Measurements from ENCODE around the gene PHB1.
A peak's percentile ranks its signal among the peaks of the same experiment; 100 is the strongest.
"Not testable (repeated sequence)": the region's sequence is repeated elsewhere in the genome, so short reads cannot be mapped to it uniquely, and the experiment has no call there.

Gene PHB1

DNA sequence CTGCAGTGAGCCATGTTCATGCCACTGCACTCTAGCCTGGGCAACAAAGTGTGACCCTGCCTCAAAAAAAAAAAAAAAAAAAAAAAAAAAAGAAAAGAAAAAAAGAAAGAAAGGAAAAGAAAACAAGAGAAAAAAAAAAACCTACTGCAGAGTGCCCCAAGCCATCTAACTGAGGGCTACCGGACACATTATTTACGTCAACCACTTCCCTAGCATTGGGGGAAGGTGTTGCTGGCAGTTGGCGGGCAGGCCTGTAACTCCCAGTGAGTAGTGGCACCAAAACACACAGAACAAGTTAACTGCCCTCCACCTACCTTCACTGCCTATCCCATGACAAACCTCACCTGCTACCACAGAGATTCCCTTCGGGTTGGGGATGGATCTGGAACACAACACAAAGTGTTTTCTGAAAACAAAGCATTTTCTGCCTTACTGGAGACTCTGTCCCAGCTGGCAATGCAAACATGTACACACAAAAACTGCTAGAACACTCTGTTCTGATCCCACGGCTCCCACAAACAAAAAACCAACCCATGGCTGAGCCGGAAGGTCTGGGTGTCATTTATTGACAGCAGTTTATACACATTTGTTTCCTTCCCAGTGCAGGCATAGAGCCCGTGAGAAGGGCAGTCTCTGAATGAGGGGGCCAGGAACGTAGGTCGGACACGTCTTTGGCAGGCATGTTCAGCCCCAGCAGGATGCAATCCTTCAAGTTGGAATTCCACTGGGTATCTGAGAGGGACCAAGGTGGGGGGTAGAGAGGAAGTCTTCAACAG, 11.0 kb downstream of the PHB1 start:
- no peak for DNase-seq

DNA sequence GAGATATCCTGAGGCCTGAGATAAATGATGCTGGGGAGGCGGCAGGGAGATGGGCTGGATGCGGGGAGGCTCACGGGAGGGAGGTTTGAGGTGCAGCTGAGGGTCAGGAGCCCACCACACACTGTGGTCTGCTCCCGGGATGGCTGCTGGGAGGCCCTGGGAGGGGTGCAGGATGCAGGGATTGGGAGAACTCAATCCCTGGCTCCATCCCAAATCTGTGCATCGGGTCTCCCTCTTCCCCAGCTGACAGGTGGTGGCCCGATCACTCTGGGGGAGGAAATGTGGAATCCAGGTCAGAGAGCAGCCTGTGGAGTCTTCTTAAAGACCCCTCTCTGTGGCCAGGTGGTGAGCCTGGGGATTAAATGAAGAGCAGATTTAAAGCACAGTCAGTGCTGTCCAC, 12.0 kb downstream of the PHB1 start:
- no peak for DNase-seq

DNA sequence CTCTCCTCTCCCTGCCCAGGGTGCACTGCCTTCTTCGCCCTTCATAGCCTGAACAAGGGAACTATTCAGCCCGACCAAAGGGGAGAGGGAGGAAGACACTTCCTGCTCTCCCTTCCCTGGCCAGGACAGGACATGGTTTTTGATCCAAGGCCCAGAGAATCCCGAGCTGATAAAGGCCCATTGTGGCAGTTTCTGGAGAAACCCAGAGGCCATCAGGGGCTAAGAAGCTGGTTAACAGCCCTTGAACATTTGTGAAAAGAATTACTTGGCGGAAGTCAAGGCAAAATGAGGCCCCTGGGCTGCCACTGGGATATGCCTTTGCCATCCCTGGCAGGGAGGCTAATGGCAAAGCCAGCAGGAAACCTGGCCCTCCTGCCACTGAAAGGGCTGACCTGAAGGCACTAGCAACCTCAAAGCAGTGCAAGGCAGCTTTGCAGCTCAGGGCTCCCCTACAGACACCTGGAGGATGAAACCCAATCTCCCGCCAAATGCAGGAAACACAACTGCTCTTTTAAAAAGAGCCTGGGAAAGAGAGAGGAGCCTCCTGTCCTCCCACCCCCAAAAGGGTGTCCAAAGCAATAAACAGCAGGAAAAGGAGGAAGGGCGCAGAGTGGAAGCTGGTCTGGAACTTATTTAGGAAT, 12.6 kb downstream of the PHB1 start:
- no peak for DNase-seq

GRCh38 chr17:49399995-49400394, 14.7 kb downstream of the PHB1 start:
- no peak for DNase-seq

DNA sequence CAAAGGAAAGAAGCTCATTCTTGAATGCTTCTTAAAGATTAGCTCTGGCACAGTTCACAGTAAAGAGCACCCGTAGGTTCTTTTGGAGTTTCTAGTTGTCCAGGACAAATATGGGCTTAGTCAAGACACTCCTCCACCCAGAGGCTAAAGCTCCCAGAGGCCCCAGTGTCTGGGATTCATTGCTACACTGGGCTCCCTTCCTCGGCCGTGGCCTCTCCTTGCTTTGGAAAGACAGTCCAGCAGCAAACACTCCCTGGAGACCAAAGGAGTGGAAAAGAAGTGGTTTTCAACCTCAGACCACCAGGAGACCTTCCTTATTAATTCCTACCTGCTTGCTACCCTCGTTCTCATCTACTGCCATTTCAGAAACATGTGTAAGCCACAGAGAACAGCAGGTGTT, 17.1 kb downstream of the PHB1 start:
- DNase-seq = no peak

GRCh38 chr17:49393491-49394255, 21.0 kb downstream of the PHB1 start:
- DNase-seq = no peak

DNA sequence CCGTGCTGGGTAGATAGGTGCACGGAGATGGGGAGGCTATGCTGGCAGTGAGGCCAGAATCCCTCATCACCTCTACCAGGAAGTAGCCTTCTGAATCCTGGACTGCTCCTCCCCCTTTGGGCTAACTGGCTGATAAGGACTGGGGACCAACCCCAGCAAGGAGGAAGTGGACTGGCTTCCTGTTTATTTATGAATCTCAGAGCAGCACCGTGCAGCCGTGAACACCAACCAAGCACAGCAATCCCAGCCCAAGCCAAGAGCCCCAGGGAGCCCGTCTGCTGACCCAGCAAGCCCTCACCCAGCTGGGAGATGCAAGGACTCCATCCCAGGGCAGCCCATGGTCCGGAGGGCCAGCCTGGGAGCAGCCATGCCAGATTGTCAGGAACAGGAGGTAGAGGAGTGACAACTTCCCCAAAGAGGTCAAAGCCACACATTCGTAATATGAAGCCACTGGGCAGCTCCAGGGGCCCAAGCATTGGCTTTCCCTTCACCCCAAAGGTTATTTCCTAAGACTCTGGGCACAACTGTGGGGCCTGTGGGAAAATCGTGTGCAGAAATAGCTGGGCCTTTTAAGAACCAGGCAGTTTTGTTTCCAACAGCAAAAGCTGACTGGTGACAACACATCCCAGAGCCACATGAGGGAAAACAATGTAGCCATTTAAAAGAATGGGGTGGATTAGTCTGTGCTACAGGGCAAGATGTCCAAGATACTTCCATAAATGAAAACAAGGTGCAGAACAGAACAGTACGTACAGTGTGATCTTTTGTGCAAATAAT, 23.9 kb downstream of the PHB1 start:
- peak; percentile 68 for DNase-seq

- DNase-seq = not testable (repeated sequence)
Observed at GRCh38 chr17:49389514-49390347, 25.0 kb downstream of the PHB1 start.

- DNase-seq = no peak
Observed at GRCh38 chr17:49388692-49389513, 25.8 kb downstream of the PHB1 start.

DNA sequence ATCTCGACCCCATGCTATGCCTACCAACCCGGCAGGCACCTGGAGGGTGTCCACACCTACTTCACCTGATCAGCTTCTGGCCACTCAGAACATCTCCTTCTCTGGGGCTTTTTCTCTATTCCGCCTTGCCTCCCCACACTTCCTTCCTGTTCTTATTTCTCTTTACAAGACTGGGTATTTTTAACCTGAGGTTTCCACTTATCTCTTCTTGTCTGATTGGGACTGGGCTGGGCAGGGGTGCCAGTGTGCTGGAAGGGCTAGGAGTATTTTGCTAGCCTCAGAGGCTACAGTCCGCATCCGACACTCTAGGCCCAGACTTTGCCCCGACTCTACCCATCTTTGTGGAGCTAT, 26.4 kb downstream of the PHB1 start:
- no peak for DNase-seq

DNA sequence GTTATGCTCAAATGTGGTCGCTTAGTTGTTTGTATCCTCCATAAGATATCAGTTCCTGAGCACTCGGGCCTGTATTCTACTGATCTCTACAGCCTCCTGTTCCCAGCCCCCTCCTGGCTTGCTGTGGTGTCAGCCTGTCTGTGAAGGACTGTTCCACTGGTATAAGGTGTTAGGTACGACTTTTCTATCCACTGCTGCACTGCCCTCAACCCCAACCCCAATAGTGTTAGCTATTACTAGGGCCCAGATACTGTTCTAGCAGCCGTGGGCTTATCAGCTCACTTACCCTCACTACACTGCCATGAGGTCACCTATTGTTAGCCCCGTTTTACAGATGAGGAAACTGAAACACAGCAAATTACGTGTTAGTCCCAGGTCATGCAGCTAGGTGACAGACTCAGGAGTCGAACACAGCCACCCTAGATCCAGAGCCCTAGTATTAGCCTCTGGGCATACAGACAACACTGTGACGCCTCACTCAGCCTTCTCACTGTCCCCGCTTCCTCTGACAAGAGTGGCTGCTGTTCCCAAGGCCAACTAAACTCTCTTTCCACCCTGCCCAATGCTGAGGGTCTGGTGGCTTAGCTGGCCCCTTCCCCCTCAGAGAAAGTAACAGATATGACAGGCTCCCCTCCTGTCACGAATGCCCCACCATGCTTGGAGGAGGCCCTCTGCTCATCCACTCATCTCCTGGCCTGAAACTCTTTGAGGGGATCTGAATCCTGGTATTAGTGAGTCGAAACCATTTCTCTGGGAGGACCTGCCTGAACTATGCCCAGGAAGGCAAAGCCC, 27.0 kb downstream of the PHB1 start:
- no peak for DNase-seq

DNA sequence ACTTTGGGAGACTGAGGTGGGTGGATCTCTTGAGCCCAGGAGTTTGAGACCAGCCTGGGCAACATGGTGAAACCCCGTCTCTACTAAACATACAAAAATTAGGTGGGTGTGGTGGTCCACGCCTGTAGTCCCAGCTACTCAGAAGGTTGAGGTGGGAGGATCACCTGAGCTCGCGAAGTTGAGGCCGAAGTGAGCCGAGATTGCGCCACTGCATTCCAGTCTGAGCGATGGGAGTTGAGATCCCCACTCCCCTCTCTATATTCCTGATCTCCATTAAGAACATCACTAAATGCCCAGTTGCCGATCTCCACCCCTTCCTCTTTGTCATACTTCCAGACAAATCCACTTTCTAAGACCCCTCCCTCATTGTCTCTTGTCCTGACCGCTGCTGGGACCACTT, 28.3 kb downstream of the PHB1 start:
- no peak for DNase-seq

- no peak for DNase-seq
Observed at GRCh38 chr17:49384951-49385350, 29.7 kb downstream of the PHB1 start.

DNA sequence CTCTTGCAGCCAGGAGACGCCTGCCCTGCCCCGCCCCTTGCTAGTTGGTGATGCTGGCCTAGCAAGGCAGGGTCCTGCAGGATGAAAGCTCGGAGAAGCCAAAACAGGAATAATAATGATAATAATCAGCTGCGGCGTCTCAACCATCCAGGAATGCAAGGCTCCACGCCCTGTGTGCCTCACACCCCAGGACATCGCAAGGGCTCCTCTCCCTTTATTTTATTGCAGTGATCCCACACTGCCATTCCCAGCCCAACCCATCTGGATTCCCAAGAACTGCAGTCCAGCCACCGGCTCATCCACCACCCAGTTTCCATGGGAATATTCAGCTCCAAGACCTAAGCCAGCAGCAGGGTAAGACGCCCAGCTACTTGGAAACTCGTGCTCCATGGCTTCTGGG, 31.6 kb downstream of the PHB1 start:
- no peak for DNase-seq

DNA sequence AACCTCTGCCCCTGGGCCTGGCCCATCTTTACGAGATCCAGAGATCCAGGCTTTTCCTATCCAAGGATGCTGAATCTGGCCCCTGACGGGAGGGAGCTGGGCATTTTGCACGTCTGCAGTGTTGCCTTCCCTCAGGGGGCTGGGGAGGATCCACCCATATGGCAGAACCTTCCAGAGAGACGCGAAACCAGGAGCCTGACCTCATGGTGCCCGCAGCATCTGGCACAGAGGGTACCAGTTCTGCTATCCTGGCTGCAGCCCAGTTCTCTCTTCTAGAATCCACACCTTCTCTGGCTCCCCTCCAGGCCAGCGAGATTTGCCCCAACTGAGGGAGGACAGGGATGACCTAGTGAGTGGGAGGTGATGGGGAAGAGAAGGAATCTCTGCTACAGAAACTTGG, 32.1 kb downstream of the PHB1 start:
- no peak for DNase-seq

DNA sequence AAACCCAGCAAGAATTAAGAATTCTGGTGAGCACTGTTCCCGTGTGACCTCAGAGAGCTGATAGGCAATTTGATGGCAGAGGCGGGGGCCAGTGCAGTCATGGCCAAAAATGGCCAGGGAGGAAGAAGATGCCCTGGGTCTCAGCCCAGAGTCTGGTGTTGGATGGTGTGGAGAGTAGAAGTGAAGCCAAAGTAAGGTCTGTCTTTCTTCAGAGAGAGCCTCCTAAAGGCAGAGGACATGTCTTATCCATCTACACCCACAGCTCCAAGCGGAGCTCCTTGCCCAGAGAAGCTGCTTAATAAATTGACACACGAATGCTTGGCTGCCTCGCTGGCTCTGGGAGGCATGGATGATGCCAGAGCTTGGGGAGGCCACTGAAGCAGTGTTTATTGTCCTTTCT, 32.9 kb downstream of the PHB1 start:
- DNase-seq = no peak

DNA sequence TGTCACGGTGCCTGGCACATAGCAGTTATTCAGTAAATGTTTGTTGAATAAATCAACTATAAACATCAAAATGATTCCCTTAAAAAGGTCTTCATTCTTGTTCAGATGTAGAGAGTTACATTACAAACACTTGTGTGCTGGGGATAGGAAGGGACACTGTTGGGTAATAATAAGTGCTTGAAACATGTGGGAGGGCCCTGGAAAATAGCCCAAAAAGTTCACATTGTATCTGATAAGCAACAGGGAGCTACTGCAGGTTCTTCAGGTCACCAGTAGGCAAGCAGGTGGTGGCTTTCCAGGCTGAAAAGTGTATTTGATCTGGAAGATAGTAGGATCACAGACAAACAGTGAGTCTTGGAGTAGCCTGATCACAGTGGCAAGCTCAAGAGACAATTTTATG, 33.6 kb downstream of the PHB1 start:
- no peak for DNase-seq

DNA sequence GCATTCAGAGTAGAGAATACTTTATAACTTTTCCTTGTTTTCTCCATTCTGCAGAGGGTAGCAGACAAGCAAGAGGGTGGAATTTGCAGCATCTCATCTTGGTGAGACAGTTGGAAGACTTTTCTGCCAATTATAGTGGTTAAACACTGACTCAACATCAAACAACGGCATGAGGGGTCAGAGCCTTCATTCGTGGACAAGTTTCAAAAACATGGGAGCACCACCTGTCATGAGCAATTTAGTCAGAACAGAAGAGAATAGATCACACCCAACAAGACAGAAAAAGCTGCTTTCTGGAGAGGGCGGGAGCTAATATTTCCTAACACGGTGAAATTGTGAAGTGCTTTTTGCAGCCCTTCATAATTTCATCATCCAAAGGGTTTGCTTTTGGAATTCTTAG, 34.8 kb downstream of the PHB1 start:
- no peak for DNase-seq

- no peak for DNase-seq
Observed at GRCh38 chr17:49378311-49378710, 36.4 kb downstream of the PHB1 start.

GRCh38 chr17:49375544-49375943, 39.1 kb downstream of the PHB1 start:
- DNase-seq = no peak

GRCh38 chr17:49373115-49373514, 41.6 kb downstream of the PHB1 start:
- DNase-seq = no peak
